Upper lobe of right lung (tissue), 1 donor: ENCODE measurements around the gene CTSS. TPM values are rescaled to one million over a fixed set of nuclear protein-coding genes. Genes with fewer than 3 reads are reported as not detected.

Experiments
- ATAC-seq: fragments of 200-7000 bp; cut with Tn5 transposase; one replicate; pipeline ENCODE4 v1.9.1; 2020; ENCODE audit warnings: mild to moderate bottlenecking, moderate library complexity
- DNase-seq: peaks from one replicate; pipeline ENCODE4 v3.0.0-alpha.2; 2020
- H3K27ac ChIP-seq: fragments of 200-600 bp; one replicate; pipeline ENCODE4 v1.8.0; 2022
- H3K27me3 ChIP-seq: fragments of 200-600 bp; one replicate; pipeline ENCODE4 v1.8.0; 2022; ENCODE audit warnings: mild to moderate bottlenecking
- H3K36me3 ChIP-seq: fragments of 200-600 bp; one replicate; pipeline ENCODE4 v1.8.0; 2022
- H3K4me1 ChIP-seq: fragments of 200-600 bp; one replicate; pipeline ENCODE4 v1.8.0; 2022
- H3K4me3 ChIP-seq: fragments of 200-600 bp; one replicate; pipeline ENCODE4 v1.8.0; 2022; ENCODE audit warnings: mild to moderate bottlenecking
- H3K9me3 ChIP-seq: fragments of 200-600 bp; one replicate; pipeline ENCODE4 v1.8.0; 2022
- CTCF ChIP-seq: fragments of 200-600 bp; IDR thresholded peaks from one replicate; pipeline ENCODE4 v1.8.0; 2022; ENCODE audit warnings: antibody characterized with exemption
- intact Hi-C: fragments of 100-400 bp; cut with DNase I; formaldehyde crosslinking; loops from one replicate; pipeline ENCODE4 v1.11.0; 2022
- total RNA-seq: library from RNA; stranded (reverse); fragmentation: NEBNext Ultra II Directional; extraction: Animal tissue kit (Norgen Biotek cat#: 25700); gene quantifications from one replicate; pipeline ENCODE4 v1.2.1, GENCODE V29; 2021
- donor health status: DM: no; HTN: yes; CAD: no; lungs with severe emphysema.

The CTSS gene
- total RNA-seq, 1 donor from 2014 or later, result 533 TPM

GRCh38 chr1:150762552-150762951, 3.0 kb downstream of the CTSS start:
- no peak for ATAC-seq
- Histone ChIP-seq H3K27me3 (no peaks in the 10 kb centered on the region), H3K4me3 (no peak overlapping the region), H3K36me3 (peaks cover 3% of the 10 kb centered on the region), H3K27ac (no peak overlapping the region), H3K9me3 (no peaks in the 10 kb centered on the region), H3K4me1 (peaks cover 14% of the 10 kb centered on the region)
- no peak for DNase-seq
- TF ChIP-seq CTCF, result no peak
- intact Hi-C loops, result no loop called here

- Histone ChIP-seq H3K27ac (no peak overlapping the region), H3K4me1 (peaks cover 14% of the 10 kb centered on the region), H3K4me3 (no peak overlapping the region), H3K27me3 (no peaks in the 10 kb centered on the region), H3K9me3 (no peaks in the 10 kb centered on the region), H3K36me3 (peaks cover 9% of the 10 kb centered on the region)
- TF ChIP-seq CTCF, result no peak
- DNase-seq (no peak), ATAC-seq (no peak)
- intact Hi-C loops, result no loop called here
Measured at GRCh38 chr1:150761801-150762200, 3.8 kb downstream of the CTSS start.

GRCh38 chr1:150760013-150760412, 5.6 kb downstream of the CTSS start:
- intact Hi-C loops, result no loop called here
- H3K36me3 ChIP-seq, result peaks cover 26% of the 10 kb centered on the region
- H3K27ac ChIP-seq, result no peak overlapping the region
- DNase-seq, result no peak
- peak; percentile 78 for ATAC-seq
- H3K4me3 ChIP-seq, result no peak overlapping the region
- no peaks in the 10 kb centered on the region for H3K27me3 ChIP-seq
- peaks cover 14% of the 10 kb centered on the region for H3K4me1 ChIP-seq
- TF ChIP-seq CTCF, result no peak
- H3K9me3 ChIP-seq, result no peaks in the 10 kb centered on the region

- intact Hi-C loops, result no loop called here
- no peak for DNase-seq
- no peaks in the 10 kb centered on the region for H3K4me1 ChIP-seq
- H3K36me3 ChIP-seq, result peaks cover 71% of the 10 kb centered on the region
- TF ChIP-seq CTCF, result no peak
- H3K27me3 ChIP-seq, result no peaks in the 10 kb centered on the region
- no peaks in the 10 kb centered on the region for H3K9me3 ChIP-seq
- H3K4me3 ChIP-seq, result no peak overlapping the region
- no peak overlapping the region for H3K27ac ChIP-seq
- no peak for ATAC-seq
Measured at GRCh38 chr1:150753416-150753815, 12.2 kb downstream of the CTSS start.

- H3K27ac ChIP-seq, result no peak overlapping the region
- DNase-seq, result no peak
- no peak overlapping the region for H3K4me3 ChIP-seq
- H3K27me3 ChIP-seq, result no peaks in the 10 kb centered on the region
- H3K4me1 ChIP-seq, result no peaks in the 10 kb centered on the region
- H3K36me3 ChIP-seq, result peaks cover 76% of the 10 kb centered on the region
- no peak for TF ChIP-seq CTCF
- no peaks in the 10 kb centered on the region for H3K9me3 ChIP-seq
- ATAC-seq, result peak; percentile 77
- intact Hi-C loops, result no loop called here
Measured at GRCh38 chr1:150751443-150751842, 14.1 kb downstream of the CTSS start.

- no peaks in the 10 kb centered on the region for H3K27me3 ChIP-seq
- DNase-seq (no peak), ATAC-seq (no peak)
- H3K36me3 ChIP-seq, result peaks cover 77% of the 10 kb centered on the region
- H3K9me3 ChIP-seq, result no peaks in the 10 kb centered on the region
- H3K4me1 ChIP-seq, result no peaks in the 10 kb centered on the region
- TF ChIP-seq CTCF, result no peak
- H3K27ac ChIP-seq, result no peak overlapping the region
- intact Hi-C loops, result no loop called here
- no peak overlapping the region for H3K4me3 ChIP-seq
Measured at GRCh38 chr1:150749720-150750311, 15.8 kb downstream of the CTSS start.
